Neuronal stem cell (in vitro differentiated cells): ENCODE data around the gene TMEM263.
"Not testable (repeated sequence)": the region's sequence is repeated elsewhere in the genome, so short reads cannot be mapped to it uniquely, and the experiment has no call there.

ENCODE experiments used
- DNase-seq: peaks from one replicate; pipeline ENCODE4 v3.0.0-alpha.2; 2013; ENCODE audit warnings: low spot score
- H2AFZ ChIP-seq: one replicate; pipeline ENCODE4 v1.6.1; 2013; ENCODE audit warnings: mild to moderate bottlenecking, low read length, inconsistent platforms
- H2AK5ac ChIP-seq: 2 replicates; pipeline ENCODE4 v1.6.1; 2013; ENCODE audit warnings: low read depth, mild to moderate bottlenecking, inconsistent platforms, low read length, moderate library complexity, mixed read lengths
- H2BK120ac ChIP-seq: 2 replicates; pipeline ENCODE4 v1.6.1; 2013; ENCODE audit warnings: low read depth, mild to moderate bottlenecking, inconsistent platforms, low read length, moderate library complexity, mixed read lengths
- H2BK12ac ChIP-seq: one replicate; pipeline ENCODE4 v1.6.1; 2013; ENCODE audit warnings: low read length, inconsistent platforms
- H2BK15ac ChIP-seq: 2 replicates; pipeline ENCODE4 v1.6.1; 2013; ENCODE audit warnings: mild to moderate bottlenecking, low read length, inconsistent platforms, mixed read lengths
- H2BK5ac ChIP-seq: one replicate; pipeline ENCODE4 v1.6.1; 2013; ENCODE audit warnings: inconsistent platforms, mild to moderate bottlenecking, low read length, moderate library complexity
- H3K14ac ChIP-seq: one replicate; pipeline ENCODE4 v1.6.1; 2013; ENCODE audit warnings: low read length, inconsistent platforms
- H3K18ac ChIP-seq: 2 replicates; pipeline ENCODE4 v1.6.1; 2013; ENCODE audit warnings: low read length, inconsistent platforms
- H3K23ac ChIP-seq: 2 replicates; pipeline ENCODE4 v1.6.1; 2013; ENCODE audit warnings: low read depth, mild to moderate bottlenecking, mixed read lengths, low read length, inconsistent platforms; ENCODE audit not compliant: poor library complexity
- H3K27ac ChIP-seq: replicated peaks from 3 replicates; pipeline ENCODE4 v1.5.1; 2013; ENCODE audit warnings: low read length, inconsistent platforms
- H3K27me3 ChIP-seq, 3 experiments: 2 replicates each; pipeline ENCODE4 v1.6.1; 2013; ENCODE audit warnings: low read length in 3 of 3, mild to moderate bottlenecking in 2 of 3, inconsistent platforms in 1 of 3, low read depth in 1 of 3, mixed read lengths in 1 of 3, moderate library complexity in 1 of 3; ENCODE audit not compliant: control insufficient read depth in 3 of 3, insufficient read depth in 3 of 3
- H3K36me3 ChIP-seq, 2 donors: replicated peaks in 1 of 2; 2 replicates each; pipeline ENCODE4 v1.6.1; 2013; ENCODE audit warnings: low read length in 2 of 2; ENCODE audit not compliant: control insufficient read depth in 2 of 2, insufficient read depth in 2 of 2
- H3K4ac ChIP-seq: 2 replicates; pipeline ENCODE4 v1.6.1; 2013; ENCODE audit warnings: inconsistent platforms, mild to moderate bottlenecking, low read length, moderate library complexity
- H3K4me1 ChIP-seq, 2 donors: 1 replicate in 1 of 2; 2 replicates in 1 of 2; pipeline ENCODE4 v1.6.1; 2013; ENCODE audit warnings: low read length in 2 of 2, low read depth in 1 of 2; ENCODE audit not compliant: control insufficient read depth in 2 of 2, insufficient read depth in 1 of 2
- H3K4me2 ChIP-seq: one replicate; pipeline ENCODE4 v1.6.1; 2013; ENCODE audit warnings: mild to moderate bottlenecking, low read length, inconsistent platforms; ENCODE audit not compliant: insufficient read depth, poor library complexity, severe bottlenecking
- H3K4me3 ChIP-seq, 2 donors: 2 replicates each; pipeline ENCODE4 v1.5.1; 2013; ENCODE audit warnings: low read length in 2 of 2, mild to moderate bottlenecking in 2 of 2, inconsistent platforms in 1 of 2, moderate library complexity in 1 of 2
- H3K79me1 ChIP-seq: one replicate; pipeline ENCODE4 v1.6.1; 2013; ENCODE audit warnings: low read depth, mild to moderate bottlenecking, inconsistent platforms, low read length, moderate library complexity
- H3K9ac ChIP-seq: one replicate; pipeline ENCODE4 v1.6.1; 2013; ENCODE audit warnings: mild to moderate bottlenecking, low read depth, low read length, inconsistent platforms; ENCODE audit not compliant: poor library complexity
- H3K9me3 ChIP-seq, 2 donors: replicated peaks in 1 of 2; 2 replicates each; pipeline versions ENCODE3 to v1.6.1; 2013; ENCODE audit warnings: low read length in 2 of 2, mild to moderate bottlenecking in 2 of 2, inconsistent platforms in 1 of 2, low read depth in 1 of 2, mixed read lengths in 1 of 2, moderate library complexity in 1 of 2; ENCODE audit not compliant: control insufficient read depth in 2 of 2, insufficient read depth in 1 of 2
- H4K8ac ChIP-seq: one replicate; pipeline ENCODE4 v1.6.1; 2013; ENCODE audit warnings: low read depth, mild to moderate bottlenecking, inconsistent platforms, low read length, moderate library complexity
- H4K91ac ChIP-seq: one replicate; pipeline ENCODE4 v1.6.1; 2013; ENCODE audit warnings: low read length, low read depth, mild to moderate bottlenecking, inconsistent platforms; ENCODE audit not compliant: poor library complexity
- WGBS, 2 donors: extraction: QIAGEN DNeasy Blood & Tissue Kit; methylation state at CpG; one replicate each; pipeline ENCODE4 v1.1.7; 2013; ENCODE audit warnings: missing lambda C conversion rate in 2 of 2, mixed read lengths in 1 of 2; ENCODE audit not compliant: insufficient read length in 2 of 2, insufficient replicate concordance in 1 of 2; ENCODE audit errors: extremely low coverage in 2 of 2; 5-methylcytosine and 5-hydroxymethylcytosine counted together

TMEM263 gene

GRCh38 chr12:106999446-106999845 is 43.7 kb downstream of the TMEM263 start:
- Histone ChIP-seq H3K4me2 (no peak overlapping the region), H2AFZ (no peak overlapping the region), H3K27ac (no peak overlapping the region), H3K4ac (no peak overlapping the region), H2BK12ac (no peak overlapping the region), H3K36me3 (peaks cover 3 to 39% of the 10 kb centered on the region in 2 donors), H3K14ac (no peak overlapping the region), H3K4me1 (no peaks in the 10 kb centered on the region), H3K9ac (no peak overlapping the region), H4K91ac (no peak overlapping the region), H2BK5ac (no peak overlapping the region), H2BK120ac (no peak overlapping the region), H3K18ac (no peak overlapping the region), H3K4me3 (no peak overlapping the region), H2AK5ac (no peak overlapping the region), H3K79me1 (no peaks in the 10 kb centered on the region), H2BK15ac (no peak overlapping the region), H3K27me3 (no peaks in the 10 kb centered on the region), H3K9me3 (no peaks in the 10 kb centered on the region), H3K23ac (no peak overlapping the region), H4K8ac (no peak overlapping the region)
- no CpG with 5 or more reads among the region's 6 CpGs for WGBS, 2 donors
- no peak for DNase-seq

- H2BK120ac ChIP-seq, H3K4me1 ChIP-seq, H3K18ac ChIP-seq, H3K9me3 ChIP-seq, H3K27ac ChIP-seq, H2BK15ac ChIP-seq, H3K23ac ChIP-seq, DNase-seq, H3K4me2 ChIP-seq, H3K79me1 ChIP-seq, H2BK12ac ChIP-seq, H3K4ac ChIP-seq, H2AK5ac ChIP-seq, H4K8ac ChIP-seq, H3K27me3 ChIP-seq, H2BK5ac ChIP-seq, H2AFZ ChIP-seq, H4K91ac ChIP-seq, H3K14ac ChIP-seq, H3K9ac ChIP-seq, H3K4me3 ChIP-seq: not testable (repeated sequence)
- peaks cover 3 to 22% of the 10 kb centered on the region in 2 donors for H3K36me3 ChIP-seq
- no CpG with 5 or more reads among the region's 4 CpGs for WGBS, 2 donors
Observed at GRCh38 chr12:107002665-107003064, 47.0 kb downstream of the TMEM263 start.

GRCh38 chr12:107007411-107007810 is 51.7 kb downstream of the TMEM263 start:
- Histone ChIP-seq H2AFZ (no peak overlapping the region), H3K4me1 (no peaks in the 10 kb centered on the region), H3K4ac (no peak overlapping the region), H3K23ac (no peak overlapping the region), H3K79me1 (no peaks in the 10 kb centered on the region), H2BK120ac (no peak overlapping the region), H3K4me3 (no peak overlapping the region), H2BK15ac (no peak overlapping the region), H2AK5ac (no peak overlapping the region), H4K8ac (no peak overlapping the region), H3K27ac (no peak overlapping the region), H3K14ac (no peak overlapping the region), H3K18ac (no peak overlapping the region), H3K9me3 (no peaks in the 10 kb centered on the region), H3K27me3 (no peaks in the 10 kb centered on the region), H2BK5ac (no peak overlapping the region), H4K91ac (no peak overlapping the region), H2BK12ac (no peak overlapping the region), H3K36me3 (no peaks in the 10 kb centered on the region), H3K9ac (no peak overlapping the region), H3K4me2 (no peak overlapping the region)
- no peak for DNase-seq
- WGBS, 2 donors: no CpG with 5 or more reads among the region's 4 CpGs

- no peaks in the 10 kb centered on the region for H3K79me1 ChIP-seq
- H3K14ac ChIP-seq: no peak overlapping the region
- no peaks in the 10 kb centered on the region for H3K4me1 ChIP-seq
- no peak overlapping the region for H3K4me2 ChIP-seq
- WGBS, 2 donors: no CpG with 5 or more reads among the region's 2 CpGs
- no peaks in the 10 kb centered on the region for H3K27me3 ChIP-seq
- no peak for DNase-seq
- no peak overlapping the region for H2BK15ac ChIP-seq
- H3K18ac ChIP-seq: no peak overlapping the region
- no peak overlapping the region for H2BK12ac ChIP-seq
- H2BK120ac ChIP-seq: no peak overlapping the region
- no peak overlapping the region for H3K4ac ChIP-seq
- no peak overlapping the region for H4K8ac ChIP-seq
- H2AFZ ChIP-seq: no peak overlapping the region
- no peak overlapping the region for H2AK5ac ChIP-seq
- H3K27ac ChIP-seq: no peak overlapping the region
- no peak overlapping the region for H3K9ac ChIP-seq
- H3K4me3 ChIP-seq: no peak overlapping the region
- no peaks in the 10 kb centered on the region for H3K9me3 ChIP-seq
- peaks cover 0 to 5% of the 10 kb centered on the region in 2 donors for H3K36me3 ChIP-seq
- H2BK5ac ChIP-seq: no peak overlapping the region
- H4K91ac ChIP-seq: no peak overlapping the region
- H3K23ac ChIP-seq: no peak overlapping the region
Observed at GRCh38 chr12:107011519-107011918, 55.8 kb downstream of the TMEM263 start.
